ENCODE measurements around the gene STK4. TPM values are rescaled to one million over a fixed set of nuclear protein-coding genes. Genes with fewer than 3 reads are reported as not detected.

Gene STK4
- total RNA-seq, 1 experiment from 2014 or later, result 41.2 TPM

DNA sequence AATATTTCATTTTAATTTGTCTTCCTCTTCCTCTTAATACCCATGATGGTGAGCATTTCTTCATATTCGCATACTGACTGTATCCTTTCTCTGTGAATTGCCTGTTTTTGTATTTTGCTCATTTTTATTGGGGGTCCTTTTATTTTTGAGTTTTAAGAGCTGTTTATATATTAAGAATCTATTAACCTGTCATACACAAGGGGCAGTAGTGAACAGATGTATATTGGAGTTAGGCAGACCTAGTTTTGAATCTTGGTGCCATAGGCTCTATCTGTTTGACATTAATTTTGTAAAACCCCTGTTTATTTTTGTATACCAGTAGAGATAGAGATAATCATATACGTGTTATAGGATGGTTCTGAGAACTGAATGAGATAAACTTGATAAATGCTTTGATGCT lies 151.7 kb downstream of the STK4 start (continued):
- TF ChIP-seq, protein P1, sequence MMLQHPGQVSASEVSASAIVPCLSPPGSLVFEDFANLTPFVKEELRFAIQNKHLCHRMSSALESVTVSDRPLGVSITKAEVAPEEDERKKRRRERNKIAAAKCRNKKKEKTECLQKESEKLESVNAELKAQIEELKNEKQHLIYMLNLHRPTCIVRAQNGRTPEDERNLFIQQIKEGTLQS (CRISPR knock-in tag; conservative IDR thresholded peaks at IDR 0.05), result no peak
- TF ChIP-seq ZNF416 (CRISPR knock-in tag; IDR thresholded peaks at IDR 0.05), result no peak

- Mint-ChIP-seq H3K27me3 (ENCODE audit: low read depth) (peaks cover 28% of the 10 kb centered on the region), H3K9me3 (peaks cover 7% of the 10 kb centered on the region; the same call in 1 of the 2 replicates), H3K27ac (no peak overlapping the region), H3K4me3 (no peak overlapping the region), H3K36me3 (no peaks in the 10 kb centered on the region), H3K4me1 (peaks cover 5% of the 10 kb centered on the region; the same call in 1 of the 2 replicates)
- ATAC-seq, result no peak
- TF ChIP-seq ZNF396 (CRISPR knock-in tag; IDR thresholded peaks at IDR 0.05; ENCODE audit: borderline replicate concordance), result no peak
- no peak for TF ChIP-seq ZNF232 (CRISPR knock-in tag; IDR thresholded peaks at IDR 0.05)
- no peak for TF ChIP-seq ETV6 (CRISPR knock-in tag; IDR thresholded peaks at IDR 0.05)
- no peak for TF ChIP-seq PREB (CRISPR knock-in tag; IDR thresholded peaks at IDR 0.05; ENCODE audit: borderline replicate concordance)
- TF ChIP-seq ZNF263 (CRISPR knock-in tag; IDR thresholded peaks at IDR 0.05; ENCODE audit: low read depth), result no peak
- no peak for TF ChIP-seq USF1 (CRISPR knock-in tag; IDR thresholded peaks at IDR 0.05)
- no peak for TF ChIP-seq ZNF138 (CRISPR knock-in tag; conservative IDR thresholded peaks at IDR 0.05)
- no peak for TF ChIP-seq RELA (CRISPR knock-in tag; IDR thresholded peaks at IDR 0.05; ENCODE audit: borderline replicate concordance)
- no peak for TF ChIP-seq ZNF416 (CRISPR knock-in tag; IDR thresholded peaks at IDR 0.05)
- TF ChIP-seq NFYB (CRISPR knock-in tag; conservative IDR thresholded peaks at IDR 0.05; ENCODE audit: low read depth), result no peak
- TF ChIP-seq NR3C1 (CRISPR knock-in tag; conservative IDR thresholded peaks at IDR 0.05; ENCODE audit: low read depth), result no peak
- TF ChIP-seq FOXP1 (CRISPR knock-in tag; IDR thresholded peaks at IDR 0.05; ENCODE audit: borderline replicate concordance), result no peak
- ChIA-PET CTCF (interaction anchor here (2.5 kb wide), 1 partner anchor 8 kb away, joined by 13 read pairs; no protein-coding TSS in a partner anchor), POLR2A (no interaction called here)
- DNase-seq (ENCODE audit: low spot score), result no peak
These were observed 153.4 kb downstream of the STK4 start for GRCh38 chr20:45119556-45120266.

- ATAC-seq, result no peak
- no peaks in the 10 kb centered on the region for H3K4me1 Mint-ChIP-seq
- H3K9me3 Mint-ChIP-seq, result peaks cover 7% of the 10 kb centered on the region; the same call in 1 of the 2 replicates
- H3K4me3 Mint-ChIP-seq, result no peak overlapping the region
- no peak for DNase-seq (ENCODE audit: low spot score)
- TF ChIP-seq TEAD4 (CRISPR knock-in tag; IDR thresholded peaks at IDR 0.05), result no peak
- TF ChIP-seq, protein P2, sequence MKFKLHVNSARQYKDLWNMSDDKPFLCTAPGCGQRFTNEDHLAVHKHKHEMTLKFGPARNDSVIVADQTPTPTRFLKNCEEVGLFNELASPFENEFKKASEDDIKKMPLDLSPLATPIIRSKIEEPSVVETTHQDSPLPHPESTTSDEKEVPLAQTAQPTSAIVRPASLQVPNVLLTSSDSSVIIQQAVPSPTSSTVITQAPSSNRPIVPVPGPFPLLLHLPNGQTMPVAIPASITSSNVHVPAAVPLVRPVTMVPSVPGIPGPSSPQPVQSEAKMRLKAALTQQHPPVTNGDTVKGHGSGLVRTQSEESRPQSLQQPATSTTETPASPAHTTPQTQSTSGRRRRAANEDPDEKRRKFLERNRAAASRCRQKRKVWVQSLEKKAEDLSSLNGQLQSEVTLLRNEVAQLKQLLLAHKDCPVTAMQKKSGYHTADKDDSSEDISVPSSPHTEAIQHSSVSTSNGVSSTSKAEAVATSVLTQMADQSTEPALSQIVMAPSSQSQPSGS (CRISPR knock-in tag; IDR thresholded peaks at IDR 0.05; ENCODE audit: borderline replicate concordance, low read depth), result no peak
- TF ChIP-seq ZNF138 (CRISPR knock-in tag; conservative IDR thresholded peaks at IDR 0.05), result no peak
- TF ChIP-seq ZNF416 (CRISPR knock-in tag; IDR thresholded peaks at IDR 0.05), result no peak
- TF ChIP-seq, protein P3, sequence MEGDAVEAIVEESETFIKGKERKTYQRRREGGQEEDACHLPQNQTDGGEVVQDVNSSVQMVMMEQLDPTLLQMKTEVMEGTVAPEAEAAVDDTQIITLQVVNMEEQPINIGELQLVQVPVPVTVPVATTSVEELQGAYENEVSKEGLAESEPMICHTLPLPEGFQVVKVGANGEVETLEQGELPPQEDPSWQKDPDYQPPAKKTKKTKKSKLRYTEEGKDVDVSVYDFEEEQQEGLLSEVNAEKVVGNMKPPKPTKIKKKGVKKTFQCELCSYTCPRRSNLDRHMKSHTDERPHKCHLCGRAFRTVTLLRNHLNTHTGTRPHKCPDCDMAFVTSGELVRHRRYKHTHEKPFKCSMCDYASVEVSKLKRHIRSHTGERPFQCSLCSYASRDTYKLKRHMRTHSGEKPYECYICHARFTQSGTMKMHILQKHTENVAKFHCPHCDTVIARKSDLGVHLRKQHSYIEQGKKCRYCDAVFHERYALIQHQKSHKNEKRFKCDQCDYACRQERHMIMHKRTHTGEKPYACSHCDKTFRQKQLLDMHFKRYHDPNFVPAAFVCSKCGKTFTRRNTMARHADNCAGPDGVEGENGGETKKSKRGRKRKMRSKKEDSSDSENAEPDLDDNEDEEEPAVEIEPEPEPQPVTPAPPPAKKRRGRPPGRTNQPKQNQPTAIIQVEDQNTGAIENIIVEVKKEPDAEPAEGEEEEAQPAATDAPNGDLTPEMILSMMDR (IDR thresholded peaks at IDR 0.05), result no peak
- TF ChIP-seq ETV6 (CRISPR knock-in tag; IDR thresholded peaks at IDR 0.05), result no peak
- TF ChIP-seq, protein P4, sequence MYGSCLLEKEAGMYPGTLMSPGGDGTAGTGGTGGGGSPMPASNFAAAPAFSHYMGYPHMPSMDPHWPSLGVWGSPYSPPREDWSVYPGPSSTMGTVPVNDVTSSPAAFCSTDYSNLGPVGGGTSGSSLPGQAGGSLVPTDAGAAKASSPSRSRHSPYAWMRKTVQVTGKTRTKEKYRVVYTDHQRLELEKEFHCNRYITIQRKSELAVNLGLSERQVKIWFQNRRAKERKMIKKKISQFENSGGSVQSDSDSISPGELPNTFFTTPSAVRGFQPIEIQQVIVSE (CRISPR knock-in tag; IDR thresholded peaks at IDR 0.05; ENCODE audit: borderline replicate concordance), result no peak
- no peak for TF ChIP-seq RORB (CRISPR knock-in tag; IDR thresholded peaks at IDR 0.05)
- no peak for TF ChIP-seq STAT6 (CRISPR knock-in tag; conservative IDR thresholded peaks at IDR 0.05; ENCODE audit: low read depth)
- POLR2A ChIA-PET, result no interaction called here
- CTCF ChIA-PET, result interaction anchor here (0.7 to 2.5 kb wide), 4 partner anchors 10 to 187 kb away, joined by 3 to 13 read pairs (median 4); partner anchors contain the start of gene MATN4
- no peaks in the 10 kb centered on the region for H3K36me3 Mint-ChIP-seq
- H3K27ac Mint-ChIP-seq, result no peak overlapping the region
- H3K27me3 Mint-ChIP-seq (ENCODE audit: low read depth), result peaks cover 27% of the 10 kb centered on the region
These were observed 155.1 kb downstream of the STK4 start for GRCh38 chr20:45121388-45121787.
